Measurements from ENCODE around the gene GP2.

DNA sequence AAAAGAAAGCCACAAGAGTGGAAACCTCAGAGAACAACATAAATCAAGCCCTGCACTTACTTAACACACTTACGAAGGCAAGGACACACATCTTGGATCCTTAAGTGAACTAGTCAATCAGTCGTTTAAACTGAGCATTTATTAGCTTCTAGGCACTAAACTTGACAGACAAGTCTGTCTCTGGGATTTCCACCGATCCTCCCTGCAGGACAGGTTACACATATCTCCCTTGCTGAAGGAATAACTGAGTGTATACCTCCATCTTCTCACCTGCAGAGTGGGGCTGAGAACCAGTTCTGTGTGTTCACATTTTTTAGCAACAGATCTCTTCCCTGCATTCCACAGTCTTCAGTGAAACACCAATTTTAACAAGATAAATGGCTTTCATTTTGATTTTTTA, 8.9 kb downstream of the GP2 start:
- TF ChIP-seq, protein P1, sequence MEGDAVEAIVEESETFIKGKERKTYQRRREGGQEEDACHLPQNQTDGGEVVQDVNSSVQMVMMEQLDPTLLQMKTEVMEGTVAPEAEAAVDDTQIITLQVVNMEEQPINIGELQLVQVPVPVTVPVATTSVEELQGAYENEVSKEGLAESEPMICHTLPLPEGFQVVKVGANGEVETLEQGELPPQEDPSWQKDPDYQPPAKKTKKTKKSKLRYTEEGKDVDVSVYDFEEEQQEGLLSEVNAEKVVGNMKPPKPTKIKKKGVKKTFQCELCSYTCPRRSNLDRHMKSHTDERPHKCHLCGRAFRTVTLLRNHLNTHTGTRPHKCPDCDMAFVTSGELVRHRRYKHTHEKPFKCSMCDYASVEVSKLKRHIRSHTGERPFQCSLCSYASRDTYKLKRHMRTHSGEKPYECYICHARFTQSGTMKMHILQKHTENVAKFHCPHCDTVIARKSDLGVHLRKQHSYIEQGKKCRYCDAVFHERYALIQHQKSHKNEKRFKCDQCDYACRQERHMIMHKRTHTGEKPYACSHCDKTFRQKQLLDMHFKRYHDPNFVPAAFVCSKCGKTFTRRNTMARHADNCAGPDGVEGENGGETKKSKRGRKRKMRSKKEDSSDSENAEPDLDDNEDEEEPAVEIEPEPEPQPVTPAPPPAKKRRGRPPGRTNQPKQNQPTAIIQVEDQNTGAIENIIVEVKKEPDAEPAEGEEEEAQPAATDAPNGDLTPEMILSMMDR (optimal IDR thresholded peaks at IDR 0.05 in 1 of 3, IDR thresholded peaks at IDR 0.05 in 1 of 3, conservative IDR thresholded peaks at IDR 0.05 in 1 of 3; ENCODE audit: extremely low read depth in 1 of 3, insufficient read depth in 2 of 3, low read length in 3 of 3) = no peak
- no peak for TF ChIP-seq EZH2 (IDR thresholded peaks at IDR 0.05; ENCODE audit: low read length)

Measured in keratinocyte (primary cell).